HG02588 (cell line): ENCODE data around the gene XRCC5.
"Not testable (repeated sequence)": the region's sequence is repeated elsewhere in the genome, so short reads cannot be mapped to it uniquely, and the experiment has no call there.

Experiments used
- ATAC-seq: cut with Tn5 transposase; IDR thresholded peaks from one replicate; pipeline ENCODE4 v1.9.1; 2021; ENCODE audit warnings: mild to moderate bottlenecking, moderate library complexity; ENCODE audit not compliant: unreplicated experiment

Gene XRCC5

GRCh38 chr2:216108967-216109921, at the start of gene XRCC5:
XRCC5 (plus strand) TSS chr2:216109348; CDS start chr2:216109437, 89 bp downstream.
- ATAC-seq: peak; percentile 53

GRCh38 chr2:216064014-216064630, 45.0 kb upstream of the XRCC5 start:
- no peak for ATAC-seq

- no peak for ATAC-seq
Measured at GRCh38 chr2:216064665-216065064, 44.5 kb upstream of the XRCC5 start.

GRCh38 chr2:216066230-216066629, 42.9 kb upstream of the XRCC5 start:
- no peak for ATAC-seq

- ATAC-seq: no peak
Measured at GRCh38 chr2:216069028-216069427, 40.1 kb upstream of the XRCC5 start.

- no peak for ATAC-seq
Measured at GRCh38 chr2:216070195-216070594, 39.0 kb upstream of the XRCC5 start.

- no peak for ATAC-seq
Measured at GRCh38 chr2:216071111-216071851, 37.9 kb upstream of the XRCC5 start.

DNA sequence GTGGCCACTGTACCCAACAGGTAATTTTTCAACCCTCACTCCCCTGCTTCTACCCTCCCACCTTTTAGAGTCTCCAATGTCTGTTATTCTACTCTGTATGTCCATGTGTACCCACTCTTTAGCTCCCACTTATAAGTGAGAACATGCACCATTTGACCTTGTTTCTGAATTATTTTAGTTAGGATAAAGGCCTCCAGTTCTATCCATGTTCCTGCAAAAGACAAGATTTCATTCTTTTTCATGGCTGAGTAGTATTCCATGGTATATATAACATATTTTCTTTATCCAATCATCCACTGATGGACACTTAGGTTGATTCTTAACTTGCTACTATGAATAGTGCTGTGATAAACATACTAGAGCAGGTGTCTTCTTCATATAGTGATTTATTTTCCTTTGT, 36.7 kb upstream of the XRCC5 start:
- ATAC-seq: no peak

- no peak for ATAC-seq
Measured at GRCh38 chr2:216073773-216074172, 35.4 kb upstream of the XRCC5 start.

- no peak for ATAC-seq
Measured at GRCh38 chr2:216074380-216074779, 34.8 kb upstream of the XRCC5 start.

DNA sequence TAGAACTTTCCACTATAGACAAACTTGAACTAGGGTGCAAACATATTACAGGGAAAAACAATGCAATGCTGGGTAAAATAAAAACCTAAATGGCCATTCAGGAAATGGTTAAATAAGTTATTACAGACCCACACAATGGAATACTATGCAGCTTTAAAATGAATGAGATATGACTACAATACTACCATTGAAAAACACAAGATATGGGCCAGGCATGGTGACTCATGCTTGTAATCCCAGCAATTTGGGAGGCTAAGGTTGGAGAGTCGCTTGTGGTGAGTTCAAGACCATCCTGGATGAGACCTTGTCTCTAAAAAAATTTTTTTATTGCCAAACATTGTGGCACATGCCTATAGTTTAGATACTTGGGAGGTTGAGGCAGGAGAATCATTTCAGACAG, 34.4 kb upstream of the XRCC5 start:
- ATAC-seq: no peak

GRCh38 chr2:216075510-216076485, 33.4 kb upstream of the XRCC5 start:
- no peak for ATAC-seq

DNA sequence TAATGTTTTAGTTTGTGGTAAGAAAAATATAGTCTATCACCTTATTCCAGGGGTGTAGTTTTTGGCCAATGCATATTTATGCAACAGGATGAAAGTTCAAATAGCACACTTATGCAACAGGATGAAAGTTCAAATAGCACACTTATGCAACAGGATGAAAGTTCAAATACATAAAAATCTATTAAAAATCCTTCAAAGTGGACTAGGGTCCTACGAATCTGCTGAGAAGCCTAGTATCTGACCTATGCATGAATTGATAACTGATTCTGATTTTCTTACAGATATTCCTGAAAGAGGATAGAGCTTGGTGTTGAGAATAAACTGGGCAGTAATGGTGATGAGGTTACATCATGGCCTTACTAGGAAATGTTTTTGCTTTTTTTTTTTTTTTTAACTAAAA, 30.4 kb upstream of the XRCC5 start:
- ATAC-seq: no peak

GRCh38 chr2:216080048-216080447, 29.1 kb upstream of the XRCC5 start:
- not testable (repeated sequence) for ATAC-seq

DNA sequence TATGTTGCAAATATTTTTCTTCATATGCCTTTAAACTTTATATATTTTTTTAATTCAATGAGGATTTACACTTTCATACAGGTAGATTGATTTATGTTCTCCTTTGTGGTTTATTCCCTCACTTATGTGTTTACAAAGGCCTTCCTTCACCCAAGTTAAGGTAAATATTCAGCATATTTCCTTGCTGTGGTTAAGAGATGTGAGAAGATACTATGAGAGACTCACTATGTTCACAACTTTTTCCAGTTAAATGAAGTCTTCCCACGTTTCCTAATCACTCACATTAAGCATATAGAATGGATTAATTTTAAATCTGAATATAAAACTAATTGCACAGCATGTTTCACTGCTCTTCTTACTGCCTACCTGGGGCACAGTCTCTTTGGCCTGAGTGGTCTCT, 28.1 kb upstream of the XRCC5 start:
- ATAC-seq: no peak

DNA sequence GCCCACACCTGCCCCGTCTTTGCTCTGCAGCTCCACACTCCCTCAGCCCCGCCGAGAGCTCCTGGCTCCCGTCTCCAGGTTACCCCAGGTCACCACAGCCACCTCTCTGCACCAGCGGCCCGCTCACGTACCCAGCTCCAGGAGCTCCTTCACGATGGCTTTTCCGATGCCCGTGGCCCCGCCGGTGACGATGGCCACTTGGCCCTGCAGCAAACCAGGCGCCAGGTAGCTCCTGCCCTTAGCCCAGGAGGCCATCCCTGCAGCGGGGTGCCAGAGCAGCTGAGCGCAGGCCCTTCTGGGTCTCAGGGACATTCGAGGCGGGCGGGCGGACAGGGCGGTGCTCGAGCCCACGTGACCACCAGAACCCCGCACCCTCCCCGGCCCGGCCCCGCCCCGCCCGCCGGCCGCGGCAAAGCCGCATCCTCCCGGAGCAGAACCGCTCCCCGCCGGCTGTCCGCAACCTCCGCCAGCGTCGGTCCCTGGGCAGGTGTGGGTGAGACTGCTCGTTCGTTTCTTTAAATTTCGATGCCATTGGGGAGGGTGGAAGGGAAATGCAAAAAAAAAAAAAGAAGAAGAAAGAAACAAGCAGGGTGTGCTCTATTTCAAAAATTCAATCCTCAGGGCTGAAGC, 27.5 kb upstream of the XRCC5 start, which contains the start of the genes PECR and TMEM169:
Gene PECR, minus strand, starts transcription at position 323 of the 630 bp plus-strand sequence. Its CDS starts 68 bp downstream, at position 255.
Gene TMEM169, plus strand, starts transcription at position 433 of the 630 bp plus-strand sequence. CDS start 14,045 bp downstream, outside the sequence.
- peak; percentile 96 for ATAC-seq

DNA sequence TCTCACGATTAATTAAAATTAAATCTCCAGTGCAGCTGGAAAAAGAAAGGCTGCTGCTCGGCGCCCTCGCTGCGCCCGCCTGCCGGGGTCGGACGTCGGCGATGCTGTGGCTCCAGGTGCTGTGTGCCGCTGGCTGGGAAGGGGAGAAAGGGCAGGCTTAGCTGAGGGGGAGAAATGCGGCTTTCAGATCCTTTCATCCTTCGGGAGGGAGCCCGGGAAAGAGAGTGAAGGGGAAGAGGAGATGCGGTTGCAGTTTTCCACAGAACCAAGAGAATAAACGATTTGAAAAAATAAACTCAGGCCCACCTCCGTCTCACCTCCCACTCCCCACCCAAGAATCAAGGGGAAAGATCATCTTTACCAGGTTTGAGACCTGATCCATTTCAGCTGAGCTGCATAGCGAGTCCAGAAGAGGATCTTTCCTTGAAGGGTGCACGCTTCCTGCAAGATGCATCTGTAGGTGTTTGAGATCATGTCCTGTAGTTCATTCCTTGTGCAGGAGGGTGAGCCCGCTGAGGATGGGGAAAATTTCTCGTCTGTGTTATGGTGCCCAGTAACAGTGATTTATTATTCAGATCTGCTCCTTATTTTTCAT, 26.9 kb upstream of the XRCC5 start:
- no peak for ATAC-seq

GRCh38 chr2:216082805-216083204, 26.3 kb upstream of the XRCC5 start:
- ATAC-seq: no peak
